ENCODE data around the gene AXL. TPM values are rescaled to one million over a fixed set of nuclear protein-coding genes. Genes with fewer than 3 reads are reported as not detected.

The AXL gene
- total and polyA plus RNA-seq, 9 of the 15 experiments (the other 6 are each of a cell fraction or from before 2014, with no cell fraction given), result 0.80 to 6.6 (median 1.6) TPM

DNA sequence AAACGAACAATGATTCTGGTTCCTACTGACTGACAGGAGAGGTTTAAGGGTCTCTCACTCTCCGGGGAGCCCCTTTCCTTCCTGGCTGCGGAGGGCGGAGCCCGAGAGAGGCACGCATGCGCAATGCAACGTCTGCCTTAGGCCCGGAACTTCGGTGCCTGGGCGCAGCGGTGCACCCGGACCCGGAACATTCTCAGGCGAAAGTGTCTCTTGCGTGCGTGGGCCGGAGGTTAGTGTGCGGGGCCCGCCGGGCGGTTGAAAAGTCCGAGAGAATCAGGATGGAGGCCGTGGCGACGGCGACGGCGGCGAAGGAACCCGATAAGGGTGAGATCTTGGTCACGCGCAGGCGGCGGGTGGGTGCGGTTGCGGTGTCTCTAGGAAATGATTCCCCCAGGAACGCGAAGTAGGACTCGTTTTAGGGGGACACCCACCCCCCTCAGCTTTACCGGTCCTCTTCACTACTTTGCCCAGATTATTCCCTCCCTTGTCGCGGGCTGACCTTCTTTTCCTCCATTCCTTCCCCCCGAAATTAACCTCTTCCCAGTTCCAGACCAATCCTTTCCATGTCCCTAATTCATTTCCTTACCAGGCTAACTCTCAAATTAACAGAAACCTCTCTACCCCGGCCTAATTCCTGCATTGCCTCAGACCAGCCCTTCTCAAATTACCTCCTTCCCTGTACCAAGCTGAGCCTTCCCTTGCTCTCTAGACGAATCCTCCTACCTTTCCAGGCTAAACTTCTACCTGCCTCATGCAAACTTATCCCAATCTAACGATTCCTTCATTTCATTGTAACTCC lies 91.2 kb downstream of the AXL start, which contains the start of gene CCDC97 (continued):
- TF ChIP-seq, protein P1, sequence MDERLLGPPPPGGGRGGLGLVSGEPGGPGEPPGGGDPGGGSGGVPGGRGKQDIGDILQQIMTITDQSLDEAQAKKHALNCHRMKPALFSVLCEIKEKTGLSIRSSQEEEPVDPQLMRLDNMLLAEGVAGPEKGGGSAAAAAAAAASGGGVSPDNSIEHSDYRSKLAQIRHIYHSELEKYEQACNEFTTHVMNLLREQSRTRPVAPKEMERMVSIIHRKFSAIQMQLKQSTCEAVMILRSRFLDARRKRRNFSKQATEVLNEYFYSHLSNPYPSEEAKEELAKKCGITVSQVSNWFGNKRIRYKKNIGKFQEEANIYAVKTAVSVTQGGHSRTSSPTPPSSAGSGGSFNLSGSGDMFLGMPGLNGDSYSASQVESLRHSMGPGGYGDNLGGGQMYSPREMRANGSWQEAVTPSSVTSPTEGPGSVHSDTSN (CRISPR knock-in tag; IDR thresholded peaks at IDR 0.05; ENCODE audit: low read depth), result no peak
- TF ChIP-seq, protein P1 (tag; conservative IDR thresholded peaks at IDR 0.05; ENCODE audit: low read depth), result no peak
- no peak for TF ChIP-seq TGIF2 (CRISPR knock-in tag; IDR thresholded peaks at IDR 0.05)
- no peak for TF ChIP-seq ZNF444 (CRISPR knock-in tag; IDR thresholded peaks at IDR 0.05)
- no peak for TF ChIP-seq ZNF584 (CRISPR knock-in tag; IDR thresholded peaks at IDR 0.05; ENCODE audit: low read depth)
- no peak for TF ChIP-seq ZNF384 (IDR thresholded peaks at IDR 0.05; ENCODE audit: low read depth, low read length)
- no peak for TF ChIP-seq HNRNPUL1 (IDR thresholded peaks at IDR 0.05; ENCODE audit: low read length)
- TF ChIP-seq ZKSCAN1 (IDR thresholded peaks at IDR 0.05; ENCODE audit: low read depth, low read length), result peak; percentile 69
- TF ChIP-seq ZNF253 (CRISPR knock-in tag; conservative IDR thresholded peaks at IDR 0.05), result no peak
